GM23248 (cell line): ENCODE results near the gene NEIL1.
"Not testable (repeated sequence)": the region's sequence is repeated elsewhere in the genome, so short reads cannot be mapped to it uniquely, and the experiment has no call there.

Experiments
- EZH2 ChIP-seq: fragments of 200-600 bp; sonication (generic); IDR thresholded peaks from 2 replicates; pipeline ENCODE4 v1.6.1; 2018; ENCODE audit warnings: antibody characterized with exemption, mild to moderate bottlenecking; ENCODE audit not compliant: insufficient read depth, poor library complexity, severe bottlenecking
- EZH2phosphoT487 ChIP-seq: fragments of 200-600 bp; sonication (generic); IDR thresholded peaks from 2 replicates; pipeline ENCODE4 v1.6.1; 2018; ENCODE audit warnings: antibody characterized with exemption, moderate library complexity, mild to moderate bottlenecking, low read depth; ENCODE audit not compliant: insufficient read depth

GRCh38 chr15:75349351-75349669, 2.5 kb downstream of the NEIL1 start:
- not testable (repeated sequence) for TF ChIP-seq EZH2, EZH2phosphoT487
